Ovary (tissue), 9 donors: ENCODE results near the gene UIMC1. TPM values are rescaled to one million over a fixed set of nuclear protein-coding genes. Genes with fewer than 3 reads are reported as not detected.

Experiments
- DNase-seq, 5 donors: peaks; one replicate each; pipeline ENCODE4 v3.0.0-alpha.2; 2019 to 2020
- H3K27ac ChIP-seq, 2 donors: fragments of 200-600 bp; one replicate each; pipeline versions ENCODE4 v1.5.1 to v1.8.0; 2019 to 2022
- H3K27me3 ChIP-seq: fragments of 200-600 bp; one replicate; pipeline ENCODE4 v1.8.0; 2022
- H3K36me3 ChIP-seq: fragments of 200-600 bp; sonication (generic); one replicate; pipeline ENCODE4 v1.5.1; 2019
- H3K4me1 ChIP-seq: one replicate; pipeline ENCODE4 v1.8.1; 2013; ENCODE audit warnings: mild to moderate bottlenecking, moderate library complexity; ENCODE audit not compliant: insufficient read depth
- H3K4me3 ChIP-seq: fragments of 200-600 bp; sonication (generic); one replicate; pipeline ENCODE4 v1.5.1; 2017
- H3K9me3 ChIP-seq, 2 donors: fragments of 200-600 bp in 1 of 2; sonication (generic) in 1 of 2; one replicate each; pipeline versions ENCODE4 v1.5.1 to v1.8.1; 2013 to 2019; ENCODE audit warnings: mild to moderate bottlenecking in 1 of 2, moderate library complexity in 1 of 2
- EP300 ChIP-seq: sonication (generic); formaldehyde crosslinking; IDR thresholded peaks from one replicate; pipeline ENCODE4 v1.6.1; 2017; ENCODE audit warnings: antibody characterized with exemption
- POLR2A ChIP-seq: fragments of 450-650 bp; IDR thresholded peaks from one replicate; pipeline ENCODE4 v1.6.1; 2017; ENCODE audit warnings: antibody characterized with exemption, mild to moderate bottlenecking, moderate library complexity
- WGBS, 3 donors: extraction: QIAGEN DNeasy Blood & Tissue Kit in 1 of 3; methylation state at CpG; one replicate each; pipeline versions ENCODE4 v1.1.5 to v1.1.7; 2013 to 2017; 5-methylcytosine and 5-hydroxymethylcytosine counted together
- intact Hi-C, 4 donors: fragments of 100-400 bp; cut with DNase I; formaldehyde crosslinking; loops; one replicate each; pipeline versions ENCODE4 v1.11.0 to v1.15.1; 2022 to 2023
- polyA plus RNA-seq, 2 donors: library from polyadenylated mRNA; stranded (reverse); fragments of 200-250 nt in 1 of 2; fragments of 350-450 nt in 1 of 2; fragmentation: Illumina TruSeq in 1 of 2; extraction: RNeasy Lipid Tissue Mini Kit (QIAGEN cat#74804) in 1 of 2; gene quantifications; one replicate each; pipeline ENCODE4 v1.2.3, GENCODE V29; 2013 to 2014
- total RNA-seq, 7 donors: library from RNA; depleted of rRNA in 2 of 7; stranded (reverse); fragments of >200 nt in 2 of 7; fragmentation: NEBNext Ultra II Directional in 3 of 7; extraction: Animal tissue kit (Norgen Biotek cat#: 25700) in 3 of 7; gene quantifications; one replicate each; pipeline versions ENCODE4 v1.1.0 to v1.2.4, GENCODE V29; 2016 to 2023
- TF ChIP-seq, protein P1 (sequence below), 3 donors: fragments of 450-650 bp in 2 of 3; fragments of 200-600 bp in 1 of 3; IDR thresholded peaks; one replicate each; pipeline versions ENCODE4 v1.5.1 to v1.8.0; 2016 to 2022; ENCODE audit warnings: antibody characterized with exemption in 3 of 3, mild to moderate bottlenecking in 1 of 3
- donor health status: DM: no; HTN: no; CAD: no; lungs with moderate emphysema.
- donor health status: DM: no; HTN: no; CAD: no.
- donor health status: Bipolar disorder and iron deficiency.
- donor health status: DM: yes; HTN: yes; CAD: no.
- donor health status: DM: no; HTN: no; CAD: no.
- donor health status: DM: yes; HTN: yes; CAD: no.

Gene UIMC1
- total and polyA plus RNA-seq, 9 donors: 34.9 to 80.2 (median 49.5) TPM

- TF ChIP-seq POLR2A (no peak), EP300 (no peak)
- TF ChIP-seq, protein P1, sequence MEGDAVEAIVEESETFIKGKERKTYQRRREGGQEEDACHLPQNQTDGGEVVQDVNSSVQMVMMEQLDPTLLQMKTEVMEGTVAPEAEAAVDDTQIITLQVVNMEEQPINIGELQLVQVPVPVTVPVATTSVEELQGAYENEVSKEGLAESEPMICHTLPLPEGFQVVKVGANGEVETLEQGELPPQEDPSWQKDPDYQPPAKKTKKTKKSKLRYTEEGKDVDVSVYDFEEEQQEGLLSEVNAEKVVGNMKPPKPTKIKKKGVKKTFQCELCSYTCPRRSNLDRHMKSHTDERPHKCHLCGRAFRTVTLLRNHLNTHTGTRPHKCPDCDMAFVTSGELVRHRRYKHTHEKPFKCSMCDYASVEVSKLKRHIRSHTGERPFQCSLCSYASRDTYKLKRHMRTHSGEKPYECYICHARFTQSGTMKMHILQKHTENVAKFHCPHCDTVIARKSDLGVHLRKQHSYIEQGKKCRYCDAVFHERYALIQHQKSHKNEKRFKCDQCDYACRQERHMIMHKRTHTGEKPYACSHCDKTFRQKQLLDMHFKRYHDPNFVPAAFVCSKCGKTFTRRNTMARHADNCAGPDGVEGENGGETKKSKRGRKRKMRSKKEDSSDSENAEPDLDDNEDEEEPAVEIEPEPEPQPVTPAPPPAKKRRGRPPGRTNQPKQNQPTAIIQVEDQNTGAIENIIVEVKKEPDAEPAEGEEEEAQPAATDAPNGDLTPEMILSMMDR (IDR thresholded peaks at IDR 0.05): no peak
- no peak for DNase-seq
- Histone ChIP-seq H3K4me3 (no peak overlapping the region), H3K27me3 (no peaks in the 10 kb centered on the region), H3K36me3 (no peaks in the 10 kb centered on the region), H3K4me1 (no peaks in the 10 kb centered on the region), H3K27ac (no peak overlapping the region), H3K9me3 (no peaks in the 10 kb centered on the region)
- intact Hi-C loops: no loop called here
- 74 to 82% (median 80%) methylated on average over 3 of the region's 3 CpGs for WGBS, 3 donors
Observed at GRCh38 chr5:176904276-176904675, 102.3 kb downstream of the UIMC1 start.

DNA sequence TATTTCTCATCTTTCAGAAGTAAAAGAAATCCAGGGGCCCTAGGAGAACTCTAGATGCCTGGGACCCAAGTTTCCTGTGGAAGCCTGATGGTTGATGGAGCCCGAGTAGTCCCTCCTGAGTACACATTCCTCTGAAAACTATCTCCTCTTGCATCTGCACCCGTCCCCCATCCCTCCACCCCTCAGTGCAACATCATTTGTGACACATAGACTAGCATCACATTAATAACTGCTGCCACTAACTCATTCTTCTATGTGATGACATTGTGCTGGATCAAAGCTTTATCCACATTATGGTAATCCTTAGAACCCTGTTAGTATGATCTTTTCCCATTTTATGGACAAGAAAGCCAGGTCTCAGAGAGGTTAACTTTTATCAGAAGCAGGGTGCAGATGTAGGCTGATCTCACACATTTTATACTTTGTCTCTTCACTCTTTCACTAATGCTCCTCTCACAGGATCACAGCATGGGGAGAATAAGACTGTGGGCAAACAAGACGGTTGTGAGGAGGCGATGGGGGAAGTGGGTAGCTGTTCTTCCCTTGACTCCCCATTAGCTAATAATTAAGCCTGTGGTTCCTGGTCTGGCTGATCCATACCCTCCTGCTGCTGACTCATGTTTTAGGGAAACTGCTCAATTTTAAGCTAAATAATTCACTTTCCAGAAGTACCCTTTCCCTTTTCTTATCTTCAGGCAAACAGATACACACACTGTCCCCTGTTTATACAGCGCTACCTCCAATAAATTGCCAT is 103.5 kb downstream of the UIMC1 start:
- H3K36me3 ChIP-seq: no peaks in the 10 kb centered on the region
- 91 to 95% (median 94%) methylated on average over 5 of the region's 5 CpGs for WGBS, 3 donors
- no peak overlapping the region for H3K27ac ChIP-seq

GRCh38 chr5:176902102-176902814 is 104.3 kb downstream of the UIMC1 start:
- Histone ChIP-seq H3K9me3 (no peaks in the 10 kb centered on the region), H3K27me3 (no peaks in the 10 kb centered on the region), H3K4me3 (no peak overlapping the region), H3K4me1 (no peaks in the 10 kb centered on the region), H3K36me3 (no peaks in the 10 kb centered on the region), H3K27ac (no peak overlapping the region)
- WGBS, 3 donors: 85 to 88% (median 87%) methylated on average over 6 of the region's 6 CpGs
- no peak for DNase-seq
- no peak for TF ChIP-seq POLR2A
- TF ChIP-seq EP300: no peak
- TF ChIP-seq, protein P1 (IDR thresholded peaks at IDR 0.05): no peak
- intact Hi-C loops: no loop called here

More for the DNA sequence above, 103.5 kb downstream of the UIMC1 start:
- Histone ChIP-seq H3K27me3 (no peaks in the 10 kb centered on the region), H3K9me3 (no peaks in the 10 kb centered on the region), H3K4me1 (no peaks in the 10 kb centered on the region), H3K4me3 (no peak overlapping the region)
- no peak for DNase-seq
- TF ChIP-seq POLR2A (no peak), EP300 (no peak)
- TF ChIP-seq, protein P1 (IDR thresholded peaks at IDR 0.05): no peak
- intact Hi-C loops: no loop called here

DNA sequence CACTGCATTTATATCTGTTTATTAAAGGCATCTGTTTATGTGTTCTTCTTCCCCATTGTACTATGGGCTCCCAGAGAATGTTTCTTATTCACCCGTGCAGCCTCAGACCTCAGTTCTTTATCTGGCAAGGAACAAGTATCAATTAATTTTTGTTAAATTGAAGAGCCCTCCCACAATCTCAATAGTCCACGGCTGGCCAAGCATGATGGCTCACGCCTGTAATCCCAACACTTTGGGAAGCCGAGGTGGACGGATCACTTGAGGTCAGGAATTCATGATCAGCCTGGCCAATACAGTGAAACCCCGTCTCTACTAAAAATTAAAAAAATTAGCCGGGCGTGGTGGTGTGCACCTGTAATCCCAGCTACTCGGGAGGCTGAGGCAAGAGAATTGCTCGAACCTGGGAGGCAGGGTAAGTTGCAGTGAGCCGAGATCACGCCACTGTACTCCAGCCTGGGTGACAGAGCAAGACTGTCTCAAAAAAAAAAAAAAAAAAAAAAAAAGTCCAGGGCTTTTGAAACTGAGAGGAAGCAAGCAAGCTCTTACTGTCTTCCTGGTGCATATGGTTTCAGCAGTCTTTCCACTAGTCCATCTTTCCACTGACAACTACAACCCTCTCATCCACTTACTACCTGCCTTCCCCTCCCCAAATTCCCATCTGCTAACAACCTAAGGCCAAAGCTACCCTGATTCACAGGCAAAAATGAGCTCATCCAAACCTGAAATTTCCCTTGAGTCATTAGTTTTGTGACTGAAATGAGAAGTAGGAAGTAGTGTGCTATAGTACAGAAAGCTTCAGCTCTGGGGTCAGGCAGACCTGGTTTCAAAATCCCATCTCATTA is 105.1 kb downstream of the UIMC1 start:
- WGBS, 3 donors: 79 to 86% (median 86%) methylated on average over 12 of the region's 12 CpGs
- Histone ChIP-seq H3K27me3 (no peaks in the 10 kb centered on the region), H3K27ac (no peak overlapping the region), H3K4me1 (no peaks in the 10 kb centered on the region), H3K36me3 (no peaks in the 10 kb centered on the region), H3K9me3 (no peaks in the 10 kb centered on the region), H3K4me3 (no peak overlapping the region)
- TF ChIP-seq, protein P1 (IDR thresholded peaks at IDR 0.05): no peak
- TF ChIP-seq EP300: no peak
- no peak for TF ChIP-seq POLR2A
- DNase-seq: no peak
- intact Hi-C loops: no loop called here
